Psoas muscle (tissue), 8 donors: ENCODE data around the gene CYP2R1. TPM values are rescaled to one million over a fixed set of nuclear protein-coding genes. Genes with fewer than 3 reads are reported as not detected.

Experiments
- ATAC-seq, 4 donors: fragments of 200-7000 bp; cut with Tn5 transposase; one replicate each; pipeline ENCODE4 v1.9.1; 2020; ENCODE audit warnings: moderate library complexity in 3 of 4, mild to moderate bottlenecking in 2 of 4
- DNase-seq, 2 donors: peaks; one replicate each; pipeline ENCODE4 v3.0.0-alpha.2; 2020
- H3K27ac ChIP-seq: fragments of 200-600 bp; one replicate; pipeline ENCODE4 v1.8.0; 2022
- H3K27me3 ChIP-seq, 3 donors: fragments of 200-600 bp in 1 of 3; one replicate each; pipeline versions ENCODE4 v1.6.1 to v1.8.0; 2013 to 2022; ENCODE audit warnings: low read length in 2 of 3, mild to moderate bottlenecking in 2 of 3, moderate library complexity in 1 of 3; ENCODE audit not compliant: insufficient read depth in 3 of 3
- H3K36me3 ChIP-seq, 2 donors: fragments of 200-600 bp in 1 of 2; one replicate each; pipeline versions ENCODE4 v1.6.1 to v1.8.0; 2013 to 2022; ENCODE audit warnings: low read depth in 1 of 2, mild to moderate bottlenecking in 1 of 2, moderate library complexity in 1 of 2; ENCODE audit not compliant: insufficient read depth in 1 of 2
- H3K4me1 ChIP-seq: fragments of 200-600 bp; one replicate; pipeline ENCODE4 v1.8.0; 2022
- H3K4me3 ChIP-seq: fragments of 200-600 bp; one replicate; pipeline ENCODE4 v1.8.0; 2022; ENCODE audit warnings: mild to moderate bottlenecking
- H3K9me3 ChIP-seq: fragments of 200-600 bp; one replicate; pipeline ENCODE4 v1.8.0; 2022
- WGBS, 3 donors: extraction: QIAGEN DNeasy Blood & Tissue Kit; methylation state at CpG; one replicate each; pipeline versions ENCODE4 v1.1.6 to v1.1.7; 2013; 5-methylcytosine and 5-hydroxymethylcytosine counted together
- intact Hi-C, 2 donors: fragments of 100-400 bp; cut with DNase I; formaldehyde crosslinking; loops; one replicate each; pipeline versions ENCODE4 v1.11.0 to v1.14.2; 2022
- long read RNA-seq, 2 donors: library from polyadenylated mRNA; unstranded; transcript quantifications; one replicate each; pipeline ENCODE4 v2.0.0, GENCODE V29; 2021
- polyA plus RNA-seq, 3 donors: library from polyadenylated mRNA; stranded (reverse); fragments of 200-250 nt; gene quantifications; one replicate each; pipeline ENCODE4 v1.2.3, GENCODE V29; 2013
- total RNA-seq, 4 donors: library from RNA; stranded (reverse); fragmentation: NEBNext Ultra II Directional in 2 of 4; extraction: Animal tissue kit (Norgen Biotek cat#: 25700) in 2 of 4; gene quantifications; one replicate each; pipeline versions ENCODE4 v1.2.1 to v1.2.4, GENCODE V29; 2021 to 2023
- TF ChIP-seq, protein P1 (sequence below): fragments of 200-600 bp; IDR thresholded peaks from one replicate; pipeline ENCODE4 v1.8.0; 2022; ENCODE audit warnings: antibody characterized with exemption
- donor health status: healthy with polysubstance abuse.
- donor health status: DM: no; HTN: no; CAD: no; lungs with moderate emphysema.
- donor health status: Bipolar disorder and iron deficiency.
- donor health status: healthy.
- donor health status: DM: yes; HTN: yes; CAD: no.
- donor health status: DM: no; HTN: no; CAD: no.
- donor health status: DM: no; HTN: no; CAD: no.
- donor health status: DM: yes; HTN: yes; CAD: no.

The CYP2R1 gene
- 1 to 10 TPM; 5.2 to 7.9 (median 7.0) TPM for total RNA-seq
- 10 to 100 TPM in 1 of 3 donors, 1 to 10 TPM in 2; 3.1 to 12.6 (median 6.4) TPM for polyA plus RNA-seq
- long read RNA-seq, donor 1, partial matches to known transcripts: 0 of 1 reads
- long read RNA-seq, donor 1, other reads (novel, unspliced or antisense): 1 of 1 reads
- long read RNA-seq, donor 2, partial matches to known transcripts: 0 of 9 reads
- long read RNA-seq, donor 2, other reads (novel, unspliced or antisense): 8 of 9 reads

- peak; percentile 94 to 96 for DNase-seq
- peak; percentile 97 to 99 (median 98) for ATAC-seq
- Histone ChIP-seq H3K36me3 (no peaks in the 10 kb centered on the region), H3K27me3 (no peaks in the 10 kb centered on the region), H3K27ac (peak within 1 kb of the TSS; percentile 87), H3K9me3 (no peaks in the 10 kb centered on the region), H3K4me3 (peak within 1 kb of the TSS; percentile 72), H3K4me1 (peaks cover 3% of the 10 kb centered on the region)
- intact Hi-C loops: loop anchor here (5.0 kb wide), 1 partner anchor 370 kb away; the partner anchor contains the start of gene PSMA1 (in 2 of the 2)
- TF ChIP-seq, protein P1, sequence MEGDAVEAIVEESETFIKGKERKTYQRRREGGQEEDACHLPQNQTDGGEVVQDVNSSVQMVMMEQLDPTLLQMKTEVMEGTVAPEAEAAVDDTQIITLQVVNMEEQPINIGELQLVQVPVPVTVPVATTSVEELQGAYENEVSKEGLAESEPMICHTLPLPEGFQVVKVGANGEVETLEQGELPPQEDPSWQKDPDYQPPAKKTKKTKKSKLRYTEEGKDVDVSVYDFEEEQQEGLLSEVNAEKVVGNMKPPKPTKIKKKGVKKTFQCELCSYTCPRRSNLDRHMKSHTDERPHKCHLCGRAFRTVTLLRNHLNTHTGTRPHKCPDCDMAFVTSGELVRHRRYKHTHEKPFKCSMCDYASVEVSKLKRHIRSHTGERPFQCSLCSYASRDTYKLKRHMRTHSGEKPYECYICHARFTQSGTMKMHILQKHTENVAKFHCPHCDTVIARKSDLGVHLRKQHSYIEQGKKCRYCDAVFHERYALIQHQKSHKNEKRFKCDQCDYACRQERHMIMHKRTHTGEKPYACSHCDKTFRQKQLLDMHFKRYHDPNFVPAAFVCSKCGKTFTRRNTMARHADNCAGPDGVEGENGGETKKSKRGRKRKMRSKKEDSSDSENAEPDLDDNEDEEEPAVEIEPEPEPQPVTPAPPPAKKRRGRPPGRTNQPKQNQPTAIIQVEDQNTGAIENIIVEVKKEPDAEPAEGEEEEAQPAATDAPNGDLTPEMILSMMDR: no peak
- 0 to 1% (median 0%) methylated on average over 35 to 36 of the region's 36 CpGs for WGBS, 3 donors
Observed at GRCh38 chr11:14892036-14892556, at the start of gene CYP2R1. Gene CYP2R1, minus strand, starts transcription at chr11:14892231. Its CDS starts 26 bp downstream, at chr11:14892205.

DNA sequence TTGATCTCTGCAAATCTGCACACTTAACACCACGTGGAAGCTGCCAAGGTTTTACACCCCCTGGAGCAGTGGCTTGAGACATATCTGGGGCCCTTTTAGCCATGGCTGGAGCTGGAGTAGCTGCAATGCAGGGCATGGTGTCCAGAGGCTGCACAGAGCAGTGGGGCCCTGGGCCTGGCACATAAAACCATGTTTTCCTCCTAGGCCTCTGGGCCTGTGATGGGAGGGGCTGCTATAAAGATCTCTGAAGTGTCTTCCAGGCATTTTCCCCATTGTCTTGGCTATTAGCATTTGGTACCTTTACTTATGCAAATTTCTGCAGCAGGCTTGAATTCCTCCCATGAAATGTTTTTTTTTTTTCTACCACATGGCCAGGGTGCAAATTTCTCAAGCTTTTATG is 46.9 kb upstream of the CYP2R1 start:
- H3K4me3 ChIP-seq: no peak overlapping the region
- 33 to 38% (median 38%) methylated on average over 1 of the region's 1 CpG for WGBS, 3 donors

GRCh38 chr11:14934641-14935351 is 42.8 kb upstream of the CYP2R1 start:
- ATAC-seq (no peak), DNase-seq (no peak)
- TF ChIP-seq, protein P1: no peak

More for the DNA sequence above, 46.9 kb upstream of the CYP2R1 start:
- H3K4me1 ChIP-seq: no peaks in the 10 kb centered on the region
- DNase-seq (no peak), ATAC-seq (no peak)
- no peaks in the 10 kb centered on the region for H3K27me3 ChIP-seq
- H3K36me3 ChIP-seq: no peaks in the 10 kb centered on the region
- no peak overlapping the region for H3K27ac ChIP-seq
- no peaks in the 10 kb centered on the region for H3K9me3 ChIP-seq
- intact Hi-C loops: no loop called here
- TF ChIP-seq, protein P1: no peak

GRCh38 chr11:14932447-14932846 is 40.4 kb upstream of the CYP2R1 start:
- no peak overlapping the region for H3K27ac ChIP-seq
- H3K4me1 ChIP-seq: no peaks in the 10 kb centered on the region
- DNase-seq: no peak
- no peaks in the 10 kb centered on the region for H3K27me3 ChIP-seq
- H3K36me3 ChIP-seq: no peaks in the 10 kb centered on the region
- TF ChIP-seq, protein P1: no peak
- intact Hi-C loops: no loop called here
- ATAC-seq: no peak
- no peaks in the 10 kb centered on the region for H3K9me3 ChIP-seq
- no peak overlapping the region for H3K4me3 ChIP-seq

More at GRCh38 chr11:14934641-14935351, 42.8 kb upstream of the CYP2R1 start:
- 54 to 95% (median 89%) methylated on average over 1 of the region's 1 CpG for WGBS, 3 donors
- H3K36me3 ChIP-seq: no peaks in the 10 kb centered on the region
- no peaks in the 10 kb centered on the region for H3K4me1 ChIP-seq
- H3K27me3 ChIP-seq: no peaks in the 10 kb centered on the region
- H3K4me3 ChIP-seq: no peak overlapping the region
- H3K9me3 ChIP-seq: no peaks in the 10 kb centered on the region
- H3K27ac ChIP-seq: no peak overlapping the region
- intact Hi-C loops: no loop called here
